GM12872 (cell line): ENCODE data around the gene TMEM238L.

Experiments used
- CTCF ChIP-seq: IDR thresholded peaks from 3 replicates; pipeline ENCODE4 v1.5.1; 2011; ENCODE audit warnings: low read depth, mild to moderate bottlenecking, low read length, moderate library complexity; ENCODE audit not compliant: insufficient read depth

Gene TMEM238L

GRCh38 chr17:10758062-10758461 is 45.8 kb downstream of the TMEM238L start:
- no peak for TF ChIP-seq CTCF

DNA sequence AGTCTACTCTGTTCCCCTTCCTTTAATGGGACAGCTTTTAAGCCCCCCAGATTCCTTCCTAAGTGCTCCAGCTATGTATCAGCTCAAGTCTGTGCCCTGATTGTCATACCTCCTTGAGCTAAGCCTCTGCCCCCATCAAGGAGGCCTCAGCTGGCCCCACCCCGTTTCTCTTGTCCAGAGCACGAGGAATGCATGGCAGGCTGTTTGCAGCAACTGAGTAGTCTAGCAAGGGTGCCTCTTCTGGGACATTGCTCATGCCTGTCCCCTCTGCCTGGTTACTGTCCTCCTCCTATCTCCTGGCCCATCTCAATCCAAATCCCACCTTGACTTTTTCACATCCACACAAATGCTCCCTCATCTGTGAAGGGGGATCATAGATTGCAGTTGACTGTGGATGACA is 46.3 kb downstream of the TMEM238L start:
- no peak for TF ChIP-seq CTCF

DNA sequence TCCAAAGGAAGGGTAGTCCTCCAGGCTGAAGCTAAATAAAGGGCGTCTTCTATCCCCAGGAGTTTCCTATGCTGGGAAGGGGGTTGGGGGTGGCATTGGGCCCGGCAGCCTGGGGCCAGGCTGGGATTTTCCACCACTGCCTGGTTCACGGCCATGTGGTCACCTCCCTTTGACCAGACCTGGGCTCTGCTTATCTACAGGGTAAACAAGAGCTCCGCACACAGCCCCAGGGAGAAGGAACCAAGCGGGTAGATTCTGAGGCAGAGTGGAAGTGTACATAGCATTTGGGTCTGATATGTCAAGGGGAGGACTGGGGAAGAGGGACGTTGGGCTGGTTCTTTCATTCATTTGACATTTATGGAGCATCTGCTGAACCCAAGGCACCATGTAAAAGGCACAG is 46.8 kb downstream of the TMEM238L start:
- no peak for TF ChIP-seq CTCF

DNA sequence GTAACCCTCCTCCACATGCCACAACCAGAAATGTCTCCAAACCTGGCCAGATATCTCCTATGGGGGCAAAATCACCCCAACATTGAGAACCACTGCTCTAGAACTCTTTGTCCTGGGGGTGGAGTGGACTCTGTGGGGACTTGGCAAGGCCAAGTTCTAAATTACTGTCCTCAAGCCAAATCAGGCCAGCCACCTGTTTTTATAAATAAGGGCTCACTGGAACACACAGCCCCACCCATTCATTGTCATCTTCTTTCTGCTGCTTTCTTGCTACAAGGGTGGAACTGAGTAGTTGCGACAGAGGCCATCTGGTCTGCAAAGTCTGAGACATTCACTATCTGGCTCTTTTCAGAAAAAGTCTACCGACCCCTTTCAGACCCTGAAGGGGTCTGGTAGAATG is 47.3 kb downstream of the TMEM238L start:
- no peak for TF ChIP-seq CTCF

GRCh38 chr17:10756185-10756584 is 47.7 kb downstream of the TMEM238L start:
- no peak for TF ChIP-seq CTCF

- TF ChIP-seq CTCF, result no peak
Observed at GRCh38 chr17:10755592-10756127, 48.2 kb downstream of the TMEM238L start.

- no peak for TF ChIP-seq CTCF
Observed at GRCh38 chr17:10754861-10755591, 48.9 kb downstream of the TMEM238L start.
